GM12892 (cell line): ENCODE results near the gene CLEC16A.

Experiments
- DNase-seq: peaks from one replicate; pipeline ENCODE4 v3.0.0; 2011; ENCODE audit not compliant: insufficient read length
- FAIRE-seq: peaks from 2 replicates; lab custom pipeline; 2011; peaks lifted over from hg19 to GRCh38; lab: Jason Lieb, UNC
- POLR2A ChIP-seq: IDR thresholded peaks from 2 replicates; pipeline ENCODE4 v1.6.1; 2011; ENCODE audit warnings: low read depth, low read length, control low read depth
- POLR2AphosphoS5 ChIP-seq: IDR thresholded peaks from 2 replicates; pipeline ENCODE4 v1.6.1; 2011; ENCODE audit warnings: low read depth, low read length, control low read depth
- TAF1 ChIP-seq: IDR thresholded peaks from 2 replicates; pipeline ENCODE4 v1.6.1; 2011; ENCODE audit warnings: low read depth, mild to moderate bottlenecking, control low read depth, low read length, borderline replicate concordance

CLEC16A gene

GRCh38 chr16:10976634-10977033 is 32.3 kb downstream of the CLEC16A start:
- no peak for TF ChIP-seq POLR2AphosphoS5
- TF ChIP-seq TAF1: no peak
- TF ChIP-seq POLR2A: no peak
- DNase-seq (no peak), FAIRE-seq (no peak)

GRCh38 chr16:10978124-10978523 is 33.8 kb downstream of the CLEC16A start:
- no peak for DNase-seq
- no peak for FAIRE-seq
- TF ChIP-seq POLR2AphosphoS5 (no peak), POLR2A (no peak), TAF1 (no peak)

- no peak for FAIRE-seq
- TF ChIP-seq TAF1 (no peak), POLR2AphosphoS5 (no peak), POLR2A (no peak)
- DNase-seq: no peak
These were observed 34.6 kb downstream of the CLEC16A start for GRCh38 chr16:10978871-10979446.

GRCh38 chr16:10979717-10980601 is 35.6 kb downstream of the CLEC16A start:
- TF ChIP-seq TAF1 (no peak), POLR2AphosphoS5 (no peak), POLR2A (no peak)
- DNase-seq: no peak
- no peak for FAIRE-seq

- FAIRE-seq: no peak
- DNase-seq: no peak
- TF ChIP-seq POLR2A (no peak), TAF1 (no peak), POLR2AphosphoS5 (no peak)
These were observed 36.4 kb downstream of the CLEC16A start for GRCh38 chr16:10980813-10981212.

GRCh38 chr16:10981697-10982216 is 37.4 kb downstream of the CLEC16A start:
- peak; percentile 88 for FAIRE-seq

GRCh38 chr16:10982465-10983150 is 38.2 kb downstream of the CLEC16A start:
- DNase-seq: no peak
- peak; percentile 33 for FAIRE-seq
- no peak for TF ChIP-seq TAF1
- no peak for TF ChIP-seq POLR2AphosphoS5
- TF ChIP-seq POLR2A: no peak

More at GRCh38 chr16:10981697-10982216, 37.4 kb downstream of the CLEC16A start:
- TF ChIP-seq POLR2A (no peak), TAF1 (no peak), POLR2AphosphoS5 (no peak)
- no peak for DNase-seq

- FAIRE-seq (no peak), DNase-seq (no peak)
- no peak for TF ChIP-seq TAF1
- TF ChIP-seq POLR2AphosphoS5: no peak
- no peak for TF ChIP-seq POLR2A
These were observed 38.8 kb downstream of the CLEC16A start for GRCh38 chr16:10983159-10983558.

GRCh38 chr16:10984509-10984908 is 40.1 kb downstream of the CLEC16A start:
- DNase-seq (no peak), FAIRE-seq (no peak)
- no peak for TF ChIP-seq POLR2A
- TF ChIP-seq POLR2AphosphoS5: no peak
- no peak for TF ChIP-seq TAF1

GRCh38 chr16:10987361-10988163 is 43.2 kb downstream of the CLEC16A start:
- DNase-seq: no peak
- no peak for TF ChIP-seq POLR2AphosphoS5
- TF ChIP-seq POLR2A: no peak
- TF ChIP-seq TAF1: no peak
- FAIRE-seq: no peak

- no peak for TF ChIP-seq POLR2AphosphoS5
- TF ChIP-seq POLR2A: no peak
- TF ChIP-seq TAF1: no peak
- DNase-seq: no peak
- peak; percentile 72 for FAIRE-seq
These were observed 43.9 kb downstream of the CLEC16A start for GRCh38 chr16:10988164-10988803.
